ENCODE results near the gene ADAMTS17.

ADAMTS17 gene

DNA sequence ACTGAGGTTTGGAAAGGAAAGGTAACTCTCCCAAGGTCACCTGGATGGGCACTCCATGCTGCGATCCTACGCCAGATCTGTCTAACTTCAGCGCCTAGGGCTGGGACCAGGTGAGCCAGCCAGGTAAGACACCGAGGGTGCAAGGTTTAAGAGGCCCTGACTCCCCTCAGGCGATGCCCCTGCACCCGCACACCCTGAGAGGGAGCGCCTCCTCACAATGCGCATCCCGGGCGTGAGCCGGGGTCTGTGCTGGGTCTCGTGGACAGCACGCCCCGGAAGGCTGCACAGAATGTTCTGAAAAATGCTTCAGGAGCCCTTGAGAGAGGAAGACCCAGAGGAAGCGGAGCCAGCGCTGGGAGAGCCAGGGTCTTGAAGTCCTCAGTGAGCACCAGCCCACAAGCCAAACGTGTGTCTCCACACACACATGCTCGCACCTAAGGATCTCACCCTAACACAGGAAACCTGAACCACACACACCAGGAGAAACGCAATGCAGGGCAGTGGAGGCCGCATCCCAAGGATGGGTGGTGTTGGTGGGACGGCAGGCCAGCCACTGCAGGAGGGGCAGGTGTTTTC, 142.0 kb downstream of the ADAMTS17 start:
- no peak for DNase-seq (ENCODE audit: low spot score)

DNA sequence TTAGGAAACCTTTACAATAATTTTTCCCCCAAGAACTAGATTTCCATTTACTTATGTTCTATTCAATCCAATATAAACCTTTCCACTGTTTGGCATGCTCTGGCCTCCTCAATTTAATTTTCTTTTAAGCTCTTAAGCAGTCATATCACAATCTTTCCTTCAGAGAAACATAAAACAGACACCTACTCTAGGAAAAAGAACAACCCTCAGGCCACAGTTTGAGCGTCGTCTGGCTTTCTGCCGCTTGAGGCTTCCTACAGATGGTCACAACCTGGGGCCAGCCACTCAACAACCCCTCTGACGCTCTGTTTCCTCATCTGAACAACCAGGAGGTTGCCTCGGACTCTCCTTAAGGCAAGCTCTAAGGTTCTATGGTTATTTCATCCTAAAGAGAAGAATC, 143.3 kb downstream of the ADAMTS17 start:
- DNase-seq (ENCODE audit: low spot score): no peak

DNA sequence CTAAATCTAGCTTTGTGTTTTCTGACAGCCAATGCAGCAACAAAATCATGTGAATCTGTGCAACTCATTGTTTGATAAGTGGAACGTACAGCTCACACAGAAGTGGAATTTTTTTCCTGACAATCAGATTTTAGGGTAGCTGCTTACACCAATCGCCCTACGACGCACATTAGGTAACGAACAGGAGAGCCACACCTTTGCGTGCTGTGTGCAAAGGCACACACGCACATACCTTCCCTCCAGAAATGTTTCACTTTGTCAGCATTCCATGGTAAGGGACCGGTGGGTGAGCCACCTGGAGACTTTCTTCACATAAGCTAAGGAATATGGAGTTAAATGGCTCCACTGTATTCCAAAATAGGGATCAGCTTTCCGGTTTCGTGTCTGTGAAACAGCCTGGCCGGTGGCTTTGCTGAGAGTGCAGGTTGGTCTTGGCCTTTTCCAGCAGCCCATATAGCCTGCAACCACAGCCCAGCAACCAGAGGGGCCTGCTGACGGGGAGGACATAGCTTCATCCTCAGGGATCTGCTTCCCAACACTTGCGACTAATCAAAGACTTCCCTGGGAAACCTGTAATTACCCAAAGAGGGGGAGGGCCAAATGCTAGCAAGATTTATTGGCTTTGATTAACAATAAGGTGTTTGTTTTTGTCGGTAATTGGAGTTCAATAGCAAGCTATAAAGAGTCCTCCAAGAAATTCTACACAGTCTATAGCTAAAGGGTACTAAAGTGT, 145.3 kb downstream of the ADAMTS17 start:
- DNase-seq (ENCODE audit: low spot score): no peak

DNA sequence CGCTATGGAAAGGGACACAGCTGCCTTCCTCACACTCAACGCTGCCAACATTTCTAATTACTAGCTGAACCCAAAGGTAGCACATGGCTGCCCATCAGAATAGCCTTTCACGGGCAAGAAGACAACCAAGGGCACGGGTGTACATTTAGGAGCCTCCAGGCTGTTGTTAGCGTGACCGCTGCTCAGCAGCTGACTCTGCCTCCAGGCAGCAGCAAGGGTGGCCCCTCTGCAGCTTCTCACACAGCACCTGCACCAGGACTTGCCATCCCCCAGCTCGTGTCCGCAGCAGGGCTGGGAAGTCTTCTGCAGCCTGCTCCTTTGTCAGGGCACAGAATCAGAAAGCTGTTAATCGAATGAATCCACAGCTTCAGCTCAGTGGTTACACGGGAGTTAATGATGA, 146.8 kb downstream of the ADAMTS17 start:
- no peak for DNase-seq (ENCODE audit: low spot score)

DNA sequence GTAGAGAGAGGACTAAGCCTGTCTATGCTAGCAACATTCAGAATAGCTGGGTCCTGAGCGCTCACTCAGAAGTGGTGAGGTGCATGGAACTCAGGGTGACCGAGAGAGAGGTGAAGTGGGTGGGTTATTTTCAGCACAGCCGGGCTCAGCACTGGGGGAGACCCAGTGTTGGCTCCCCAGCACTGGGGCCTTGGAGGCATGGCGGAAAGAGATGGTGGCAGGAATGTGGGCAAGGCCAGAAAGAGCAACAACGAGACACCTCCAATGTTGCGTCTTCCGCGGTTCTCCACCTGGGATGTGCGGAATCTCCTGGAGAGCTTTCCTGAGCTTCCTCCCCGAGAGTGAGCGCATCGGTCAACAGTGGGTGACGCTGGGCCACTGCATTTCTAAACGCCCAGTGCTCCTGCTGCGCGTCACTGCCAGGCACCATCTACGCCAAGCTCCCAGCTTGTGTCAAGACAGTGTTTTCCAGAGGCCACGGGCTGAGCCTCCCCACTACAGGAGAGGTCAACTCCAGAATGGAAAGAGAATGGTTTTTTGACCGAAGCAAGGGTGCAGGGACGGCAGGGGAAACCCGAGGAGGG, 148.4 kb downstream of the ADAMTS17 start:
- DNase-seq (ENCODE audit: low spot score): no peak

DNA sequence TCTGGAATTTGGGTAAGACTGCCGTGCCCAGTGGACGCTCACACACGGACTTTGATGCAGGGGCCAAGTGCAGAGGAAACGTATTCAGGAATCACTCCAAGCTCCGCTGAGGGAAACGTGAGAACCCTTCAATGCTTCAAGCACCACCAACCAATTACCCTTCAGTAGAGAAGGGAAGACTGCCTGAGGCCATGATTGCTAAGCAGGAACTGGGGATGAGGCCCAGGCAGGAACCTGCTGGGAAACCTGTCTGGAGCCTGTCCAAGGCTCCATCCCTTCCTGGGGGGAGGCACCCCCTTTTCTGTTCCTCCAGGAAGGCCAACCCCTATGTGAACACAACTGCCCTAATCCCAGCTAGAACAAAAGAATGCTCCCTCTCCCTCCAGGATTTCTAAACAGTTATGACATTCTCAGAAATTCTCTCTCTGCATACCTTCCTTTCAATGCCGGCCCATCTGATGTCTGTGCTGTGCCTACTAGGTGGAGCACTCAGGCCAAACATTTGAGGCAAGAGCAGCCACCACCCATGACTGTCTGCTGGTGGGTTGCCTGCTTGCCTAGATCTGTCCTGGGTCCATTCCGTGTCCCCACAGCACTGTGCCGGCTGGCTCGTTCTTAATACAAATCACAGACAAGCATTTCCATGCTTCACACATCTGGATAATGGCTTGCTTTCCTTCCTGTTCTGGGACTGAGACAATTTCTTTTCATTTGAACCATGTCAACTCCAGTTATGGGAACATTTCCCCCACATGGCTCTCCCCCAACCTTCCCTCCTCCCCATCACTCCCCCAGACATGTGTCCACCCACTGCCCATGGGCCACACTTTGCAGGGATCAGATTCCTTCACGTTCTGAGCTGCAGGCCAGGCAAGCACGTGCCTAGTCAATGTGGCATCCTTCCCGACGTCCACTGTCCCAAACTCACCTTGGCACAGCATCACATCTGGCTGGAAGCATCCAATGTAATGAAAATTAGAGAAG, 149.4 kb downstream of the ADAMTS17 start:
- DNase-seq (ENCODE audit: low spot score): no peak

DNA sequence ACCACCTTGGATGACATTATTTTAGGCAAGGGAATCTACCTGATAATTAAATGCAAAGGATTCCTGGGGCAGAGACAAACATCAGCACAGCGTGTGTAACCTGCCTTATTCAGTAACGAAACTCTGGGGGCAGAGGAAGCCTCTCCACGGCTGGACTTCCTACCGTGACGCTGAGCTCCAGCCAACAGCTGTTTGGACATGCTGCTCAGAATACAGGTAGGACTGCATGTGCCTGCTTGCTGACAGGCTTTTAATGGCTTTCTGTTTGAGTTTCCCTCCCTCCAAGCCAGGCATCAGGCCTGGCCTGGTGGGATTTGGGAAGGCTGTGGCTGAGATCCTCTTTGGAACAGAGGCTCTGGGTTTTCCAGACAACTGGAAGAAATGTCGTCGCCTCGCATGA, 150.6 kb downstream of the ADAMTS17 start:
- DNase-seq (ENCODE audit: low spot score): no peak

DNA sequence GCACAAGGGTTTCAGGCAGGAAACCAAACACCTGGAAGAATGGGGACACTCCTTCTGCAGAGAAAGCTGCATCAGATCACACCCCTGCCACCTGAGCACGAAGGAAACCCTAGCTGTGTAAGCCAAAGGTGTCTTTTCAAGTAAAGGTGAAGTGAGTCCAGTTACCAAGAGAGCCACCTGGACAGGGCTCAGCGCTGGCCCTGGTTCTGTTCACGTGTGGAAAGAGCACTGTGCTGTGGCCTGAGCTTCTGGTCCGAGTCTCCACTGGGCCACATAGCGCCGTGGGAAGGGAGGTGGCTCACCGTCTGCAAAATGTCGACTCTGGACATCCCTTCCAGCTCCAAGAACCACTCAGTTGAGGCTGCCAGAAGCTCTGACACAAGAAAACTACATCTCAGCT, 151.1 kb downstream of the ADAMTS17 start:
- DNase-seq (ENCODE audit: low spot score): no peak

DNA sequence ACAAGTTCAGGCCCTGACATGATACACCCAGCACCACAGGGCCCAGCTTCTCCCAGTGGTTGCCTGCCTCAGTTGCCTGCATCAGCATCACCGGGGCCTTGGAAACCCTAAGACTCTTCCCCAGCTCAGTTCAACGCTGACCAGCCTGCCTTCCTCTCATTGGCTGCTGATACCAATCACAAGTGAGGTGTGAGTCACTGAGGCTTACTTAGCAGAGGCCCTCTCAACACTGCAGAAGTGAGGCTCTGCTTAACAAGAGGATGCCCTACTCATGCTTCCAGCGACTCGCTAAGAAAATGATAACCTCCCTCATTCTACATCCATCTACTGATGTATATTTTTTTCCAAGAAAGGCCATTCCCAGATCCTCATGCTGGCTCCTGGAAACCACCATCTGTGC, 151.9 kb downstream of the ADAMTS17 start:
- DNase-seq (ENCODE audit: low spot score): no peak

DNA sequence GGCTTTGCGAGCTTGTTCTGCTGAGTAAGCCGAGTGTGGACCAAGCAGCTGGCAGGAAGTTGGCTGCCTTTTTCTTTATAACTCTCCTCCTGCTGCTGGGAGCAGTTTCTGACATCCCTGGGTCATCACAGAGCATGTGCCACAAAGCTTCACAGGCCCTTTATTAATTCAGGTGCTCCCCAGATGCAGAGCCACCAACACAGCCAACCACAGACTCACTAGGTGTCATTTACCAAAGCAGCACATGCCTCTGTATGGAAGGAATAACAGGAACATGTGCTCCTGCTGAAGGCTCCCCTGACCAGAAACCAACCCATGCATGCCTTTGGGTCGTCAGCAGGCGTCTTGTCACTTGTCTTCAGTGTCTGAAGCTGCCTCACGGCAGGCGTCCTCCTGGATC, 152.5 kb downstream of the ADAMTS17 start:
- no peak for DNase-seq (ENCODE audit: low spot score)

DNA sequence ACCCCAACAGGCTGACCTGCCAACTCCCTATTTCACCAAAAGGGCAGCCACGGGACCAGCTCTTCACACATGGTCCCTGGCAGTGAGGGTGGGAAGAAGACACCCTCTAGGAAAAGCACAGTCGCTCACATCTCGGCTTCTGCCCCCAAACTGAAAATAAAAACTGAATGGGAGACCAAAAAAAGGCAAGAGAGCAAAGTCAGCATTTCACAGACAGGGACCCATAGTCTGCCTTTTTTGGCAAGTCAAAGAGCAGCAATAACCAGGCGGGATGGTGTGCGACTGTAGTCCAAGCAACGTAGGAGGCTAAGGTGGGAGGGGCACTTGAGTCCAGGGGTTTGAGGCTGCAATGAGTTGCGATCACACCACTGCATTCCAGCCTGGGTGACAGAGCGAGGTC, 154.1 kb downstream of the ADAMTS17 start:
- no peak for DNase-seq (ENCODE audit: low spot score)

DNA sequence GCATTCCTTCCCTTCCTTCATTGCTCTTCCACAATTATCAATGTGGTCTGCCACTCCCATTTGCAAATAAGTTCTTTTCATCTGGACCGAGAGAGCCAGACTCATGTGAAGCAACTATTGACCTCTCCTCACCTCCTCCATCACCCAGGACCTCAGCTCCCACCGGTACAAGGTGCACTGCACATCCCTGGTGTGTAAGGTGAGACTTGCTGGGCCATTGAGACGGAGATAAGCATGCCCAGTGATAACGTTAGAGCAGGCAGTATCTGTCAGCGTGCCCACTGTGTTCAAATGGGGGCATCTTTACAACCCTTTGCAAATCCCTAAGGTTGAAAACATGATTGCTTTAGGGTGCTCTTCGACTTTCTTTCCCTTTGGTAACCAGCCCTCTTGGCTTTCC, 154.8 kb downstream of the ADAMTS17 start:
- DNase-seq (ENCODE audit: low spot score): no peak

DNA sequence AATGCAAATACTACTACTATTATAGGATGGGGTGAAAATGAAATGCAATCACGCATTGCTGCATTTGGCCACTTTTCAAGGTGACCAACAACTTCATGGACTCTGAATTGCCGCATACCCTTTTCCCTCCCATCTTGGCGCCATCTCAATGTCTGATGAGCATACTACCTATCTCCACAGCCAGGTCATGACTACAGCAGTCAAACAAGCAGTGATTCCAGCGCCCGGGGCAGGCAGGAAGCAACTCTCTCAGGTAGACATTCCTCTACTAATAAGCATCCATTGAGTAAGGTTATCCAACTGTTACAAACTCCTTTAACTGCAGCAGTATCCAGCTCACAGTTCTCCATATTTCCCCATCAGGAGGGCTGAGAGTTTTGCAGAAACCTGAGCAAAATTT, 155.4 kb downstream of the ADAMTS17 start:
- no peak for DNase-seq (ENCODE audit: low spot score)

DNA sequence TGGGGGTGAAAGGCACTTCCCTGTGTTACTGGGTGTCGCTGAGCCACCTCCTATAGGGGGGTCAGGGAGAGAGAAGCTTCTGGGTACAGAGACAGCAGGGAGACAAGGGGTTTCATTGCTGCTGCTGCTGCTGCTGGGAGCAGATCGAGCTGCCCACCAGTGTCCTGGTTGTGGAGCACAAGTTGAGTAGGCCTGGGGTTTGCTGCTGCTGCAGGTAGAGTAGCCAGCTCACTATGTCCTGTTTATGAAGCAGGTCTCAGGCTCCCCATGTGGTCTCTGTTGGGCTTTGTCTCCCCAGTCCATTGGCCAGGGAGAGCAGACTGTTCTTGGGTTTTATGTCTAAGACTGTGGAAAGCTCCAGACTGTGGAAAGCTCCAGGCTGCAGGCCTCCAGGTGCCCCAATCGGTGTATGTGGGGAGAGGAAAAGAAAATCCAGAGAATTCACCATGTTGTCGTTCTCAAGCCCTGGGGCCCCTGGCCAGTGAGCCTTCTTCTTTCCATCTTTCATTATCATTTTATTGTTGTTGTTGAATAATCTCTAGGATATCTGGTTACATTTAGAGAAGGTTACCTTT, 157.8 kb downstream of the ADAMTS17 start:
- DNase-seq (ENCODE audit: low spot score): no peak

DNA sequence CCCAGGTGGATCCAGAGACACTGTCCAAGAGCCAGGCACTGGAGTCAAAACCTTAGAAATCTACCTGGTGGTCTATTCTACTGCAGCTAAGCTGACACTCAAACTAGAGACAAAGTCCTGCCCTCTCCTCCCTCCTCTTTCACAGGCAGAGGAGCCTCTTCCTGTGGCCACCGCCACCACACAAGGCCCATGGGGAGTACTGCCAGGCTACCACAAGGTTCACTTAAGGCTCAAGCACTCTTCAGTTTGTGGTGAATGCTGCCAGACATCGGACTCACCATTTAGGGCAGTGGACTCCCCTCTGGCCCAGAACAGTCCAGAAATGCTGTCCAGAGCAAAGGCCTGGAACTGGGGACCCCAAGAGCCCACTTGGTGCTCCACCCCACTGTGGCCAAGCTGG, 160.9 kb downstream of the ADAMTS17 start:
- no peak for DNase-seq (ENCODE audit: low spot score)

DNA sequence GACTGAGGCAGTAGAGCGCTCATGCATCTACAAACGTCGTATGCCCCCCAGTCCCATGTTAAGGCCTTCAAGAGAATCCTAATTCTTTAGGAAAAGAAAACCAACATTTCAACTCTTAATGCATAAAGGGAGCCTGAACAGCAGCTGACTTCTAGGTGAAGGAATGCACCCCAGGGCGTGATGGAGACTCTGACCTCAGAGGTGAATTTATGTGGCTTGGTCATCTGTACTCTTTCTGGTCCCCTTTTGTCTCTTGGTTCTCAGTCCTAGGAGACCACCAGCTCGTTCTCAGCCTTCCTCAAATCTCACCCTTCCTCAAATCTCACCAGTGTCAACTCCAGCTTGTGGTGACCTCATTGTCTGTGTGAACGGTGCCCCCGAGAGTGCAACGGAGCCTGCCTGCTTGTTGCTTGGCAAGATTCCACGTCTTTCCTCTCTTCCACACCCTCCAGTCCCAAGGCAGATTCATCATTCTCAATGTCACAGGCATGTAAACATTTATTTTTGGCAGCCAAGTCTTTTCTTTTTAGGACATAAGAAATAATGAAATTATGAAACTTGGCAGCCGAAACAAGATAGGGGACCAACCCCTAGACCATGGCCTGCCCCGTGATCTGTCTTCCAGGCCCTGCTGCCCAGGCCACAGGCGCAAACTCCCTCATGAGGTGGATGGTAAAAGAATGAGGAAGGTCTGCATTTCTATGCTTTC, 166.2 kb downstream of the ADAMTS17 start:
- no peak for DNase-seq (ENCODE audit: low spot score)

DNA sequence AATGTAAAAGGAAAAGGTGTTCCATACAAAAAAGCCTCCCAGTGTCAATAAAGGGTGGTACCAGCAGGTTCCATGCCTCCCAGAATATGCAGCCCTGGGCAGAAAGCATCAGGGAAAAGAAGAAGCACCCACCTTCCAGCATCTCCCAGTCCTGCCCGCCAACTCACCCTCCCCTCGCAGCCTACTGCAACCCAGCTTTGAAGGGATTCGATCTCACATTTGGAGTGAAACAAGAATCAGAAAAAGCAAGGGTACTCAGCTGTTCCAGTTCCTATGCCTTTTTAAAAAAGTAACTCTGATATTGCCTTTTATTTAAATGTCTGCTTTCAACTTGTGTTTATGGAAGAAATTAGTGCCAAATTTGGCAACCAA, 166.9 kb downstream of the ADAMTS17 start:
- no peak for DNase-seq (ENCODE audit: low spot score)

DNA sequence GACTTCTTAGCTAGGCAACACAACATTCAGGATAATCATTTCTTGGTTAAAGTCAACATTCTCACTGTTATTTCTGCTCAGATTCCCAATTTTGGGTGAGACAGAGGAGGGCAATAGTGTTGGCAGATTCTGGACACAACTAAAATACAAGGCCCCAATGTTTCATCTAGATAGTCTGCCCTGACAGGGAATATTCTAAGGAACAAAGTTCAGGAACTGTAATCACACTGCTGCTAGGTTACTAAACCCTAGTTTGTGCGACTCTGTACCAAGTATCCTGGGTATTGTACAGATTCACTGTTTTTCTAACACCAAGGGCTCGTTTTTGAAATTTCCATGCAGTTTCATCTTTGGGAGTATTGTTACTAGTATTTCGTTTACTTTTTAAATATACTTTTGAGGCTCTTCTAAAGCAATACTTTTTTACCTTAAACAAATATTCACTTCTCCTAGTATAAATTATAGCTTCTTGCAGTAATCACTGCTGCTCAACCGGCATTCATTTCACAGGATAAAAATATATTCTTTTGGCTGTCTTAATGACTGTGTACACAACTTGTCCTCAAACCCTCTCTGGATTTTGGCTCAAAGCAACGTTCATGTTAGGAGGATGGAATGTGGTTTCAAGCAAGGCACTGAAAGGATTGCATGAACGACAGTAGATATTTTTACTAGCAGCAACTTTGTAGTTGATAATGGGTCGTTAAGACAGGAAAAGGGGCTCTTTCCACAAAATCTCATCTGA, 167.4 kb downstream of the ADAMTS17 start:
- DNase-seq (ENCODE audit: low spot score): no peak

DNA sequence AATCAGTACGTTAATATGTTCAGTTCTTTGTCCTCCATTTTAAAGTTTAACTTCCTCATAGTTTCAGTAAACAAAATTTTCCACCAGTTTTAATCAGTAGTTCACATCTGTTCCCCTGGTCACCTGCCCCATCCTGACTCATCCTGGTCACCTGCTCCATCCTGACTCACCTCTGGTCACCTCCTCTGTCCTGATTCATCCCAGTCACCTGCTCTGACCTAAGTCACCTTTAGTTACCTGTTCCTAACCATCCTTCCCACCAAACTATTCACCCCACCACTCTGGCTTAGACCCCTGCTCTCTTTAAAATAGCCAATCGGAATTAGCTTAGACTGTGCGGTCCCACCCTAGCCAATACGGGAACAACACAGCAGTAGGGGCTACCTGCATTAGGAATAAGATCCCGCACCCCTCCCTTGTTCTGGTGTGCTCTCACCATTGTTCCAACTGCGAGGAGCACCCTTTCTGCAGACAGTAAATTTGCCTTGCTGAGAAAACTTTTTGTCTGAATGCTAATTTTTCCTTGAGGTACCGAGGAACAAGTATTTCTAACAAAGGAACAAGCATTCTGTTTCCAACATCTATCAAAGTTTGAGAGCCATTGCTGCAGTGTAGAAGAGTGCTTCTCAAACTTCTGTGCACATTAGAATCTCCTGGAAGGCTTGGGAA, 169.3 kb downstream of the ADAMTS17 start:
- DNase-seq (ENCODE audit: low spot score): no peak

DNA sequence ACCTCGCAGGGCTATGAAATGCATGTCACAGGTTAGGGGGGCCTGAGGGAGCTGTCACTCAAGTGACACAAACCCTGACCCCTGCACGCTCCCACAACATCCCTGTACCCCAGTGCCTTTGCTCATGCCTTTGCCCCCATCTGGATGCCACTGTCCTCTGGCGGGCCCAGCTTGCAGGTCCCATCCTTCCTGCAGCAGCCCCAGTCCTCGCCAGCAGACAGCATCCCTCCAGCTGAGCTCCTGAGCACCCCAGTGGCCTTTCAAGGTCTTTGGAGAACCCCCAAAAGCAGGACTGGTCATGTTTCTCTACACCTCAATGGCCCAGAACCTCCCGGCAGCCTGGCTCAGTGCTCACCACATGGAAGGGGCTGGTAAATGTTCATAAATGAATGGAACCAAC, 170.4 kb downstream of the ADAMTS17 start:
- no peak for DNase-seq (ENCODE audit: low spot score)

Data from CD4-positive, alpha-beta T cell treated with Interleukin-15 for 4 hours (primary cell).